IMR-90 (cell line): Measurements from ENCODE around the gene WRAP53. TPM values are rescaled to one million over a fixed set of nuclear protein-coding genes. Genes with fewer than 3 reads are reported as not detected.
A peak's percentile ranks its signal among the peaks of the same experiment; 100 is the strongest.

Source experiments
- ATAC-seq: fragments of 200-7000 bp; cut with Tn5 transposase; 2 replicates; pipeline ENCODE4 v1.9.1; 2020; ENCODE audit warnings: low read depth, mild to moderate bottlenecking, moderate library complexity
- BruUV-seq: library from RNA; stranded (reverse); fragments of 400-500 nt; replicated peaks from 2 replicates; lab custom pipeline; 2021; lab: Mats Ljungman, UMichigan
- CTCF ChIA-PET: fragments of 300-600 bp; formaldehyde crosslinking; extraction: SDS; loops from one replicate; lab custom pipeline; 2021; ENCODE audit warnings: antibody characterized with exemption; lab: Yijun Ruan, JAX
- POLR2A ChIA-PET: fragments of 300-600 bp; sonication (Branson Sonifier 250); formaldehyde crosslinking; loops from one replicate; lab custom pipeline; 2022; ENCODE audit warnings: antibody characterized with exemption; ENCODE audit not compliant: unreplicated experiment; lab: Charles Lee
- DNase-seq: peaks from one replicate; pipeline ENCODE4 v3.0.0; 2013
- H2AFZ ChIP-seq: replicated peaks from 2 replicates; pipeline ENCODE3; 2013; ENCODE audit warnings: low read length, mild to moderate bottlenecking; ENCODE audit not compliant: poor library complexity
- H2AK5ac ChIP-seq: 2 replicates; pipeline ENCODE4 v1.6.1; 2013; ENCODE audit warnings: low read depth, low read length, inconsistent platforms
- H2AK9ac ChIP-seq: replicated peaks from 2 replicates; pipeline ENCODE3; 2013; ENCODE audit warnings: mild to moderate bottlenecking, low read depth, low read length, moderate library complexity; ENCODE audit not compliant: poor library complexity
- H2BK120ac ChIP-seq: 2 replicates; pipeline ENCODE4 v1.6.1; 2013; ENCODE audit warnings: low read depth, low read length, inconsistent platforms
- H2BK15ac ChIP-seq: 3 replicates; pipeline ENCODE4 v1.6.1; 2013; ENCODE audit warnings: low read depth, low read length, inconsistent platforms
- H2BK20ac ChIP-seq: 2 replicates; pipeline ENCODE4 v1.6.1; 2013; ENCODE audit warnings: low read depth, mild to moderate bottlenecking, inconsistent platforms, low read length, moderate library complexity
- H2BK5ac ChIP-seq: 2 replicates; pipeline ENCODE4 v1.6.1; 2013; ENCODE audit warnings: mild to moderate bottlenecking, low read depth, low read length, inconsistent platforms; ENCODE audit not compliant: poor library complexity, severe bottlenecking
- H3K14ac ChIP-seq: replicated peaks from 2 replicates; pipeline ENCODE4 v1.6.1; 2013; ENCODE audit warnings: low read depth, low read length, inconsistent platforms
- H3K18ac ChIP-seq: 2 replicates; pipeline ENCODE4 v1.6.1; 2013; ENCODE audit warnings: low read depth, low read length, control low read depth
- H3K23ac ChIP-seq: 2 replicates; pipeline ENCODE4 v1.6.1; 2013; ENCODE audit warnings: low read depth, low read length, inconsistent platforms
- H3K27ac ChIP-seq: 2 replicates; pipeline ENCODE4 v1.5.1; 2013; ENCODE audit warnings: mild to moderate bottlenecking, control low read depth, low read length; ENCODE audit not compliant: insufficient read depth
- H3K27me3 ChIP-seq: 2 replicates; pipeline ENCODE4 v1.6.1; 2013; ENCODE audit warnings: low read length; ENCODE audit not compliant: control insufficient read depth, insufficient read depth
- H3K36me3 ChIP-seq: 2 replicates; pipeline ENCODE4 v1.6.1; 2013; ENCODE audit warnings: low read length, mixed read lengths; ENCODE audit not compliant: control insufficient read depth, insufficient read depth
- H3K4ac ChIP-seq: 2 replicates; pipeline ENCODE4 v1.6.1; 2013; ENCODE audit warnings: low read depth, low read length, inconsistent platforms
- H3K4me1 ChIP-seq: 2 replicates; pipeline ENCODE4 v1.6.1; 2013; ENCODE audit warnings: low read length, mixed read lengths; ENCODE audit not compliant: control insufficient read depth, insufficient read depth
- H3K4me2 ChIP-seq: 2 replicates; pipeline ENCODE4 v1.6.1; 2013; ENCODE audit warnings: low read depth, mild to moderate bottlenecking, control low read depth, low read length, moderate library complexity
- H3K4me3 ChIP-seq: 2 replicates; pipeline ENCODE4 v1.5.1; 2013; ENCODE audit warnings: low read depth, mild to moderate bottlenecking, control low read depth, low read length, moderate library complexity; ENCODE audit not compliant: insufficient read depth
- H3K56ac ChIP-seq: 2 replicates; pipeline ENCODE4 v1.6.1; 2013; ENCODE audit warnings: low read length, inconsistent platforms; ENCODE audit not compliant: insufficient read depth; ENCODE audit errors: extremely low read depth
- H3K79me1 ChIP-seq, 2 experiments: 2 replicates each; pipeline ENCODE4 v1.6.1; 2013; ENCODE audit warnings: low read length in 2 of 2, inconsistent platforms in 1 of 2, low read depth in 1 of 2
- H3K9ac ChIP-seq: 2 replicates; pipeline ENCODE4 v1.6.1; 2013; ENCODE audit warnings: low read depth, low read length, control low read depth
- H3K9me1 ChIP-seq: 2 replicates; pipeline ENCODE4 v1.6.1; 2013; ENCODE audit warnings: low read length, inconsistent platforms; ENCODE audit not compliant: insufficient read depth
- H3K9me3 ChIP-seq: 2 replicates; pipeline ENCODE4 v1.6.1; 2013; ENCODE audit warnings: low read length; ENCODE audit not compliant: control insufficient read depth, insufficient read depth
- H4K20me1 ChIP-seq: 2 replicates; pipeline ENCODE4 v1.6.1; 2013; ENCODE audit warnings: low read length, inconsistent platforms; ENCODE audit not compliant: insufficient read depth
- H4K5ac ChIP-seq: 2 replicates; pipeline ENCODE4 v1.6.1; 2013; ENCODE audit warnings: mild to moderate bottlenecking, low read depth, low read length, control low read depth
- H4K8ac ChIP-seq, 2 experiments: 2 replicates each; pipeline ENCODE4 v1.6.1; 2013; ENCODE audit warnings: low read depth in 2 of 2, low read length in 2 of 2, control low read depth in 1 of 2, inconsistent platforms in 1 of 2
- H4K91ac ChIP-seq: 2 replicates; pipeline ENCODE4 v1.6.1; 2013; ENCODE audit warnings: low read depth, low read length, inconsistent platforms; ENCODE audit not compliant: insufficient read depth
- CHD1 ChIP-seq: IDR thresholded peaks from 2 replicates; pipeline ENCODE4 v1.6.1; 2012; ENCODE audit warnings: low read depth, low read length, improper control_type of control experiment
- FOS ChIP-seq: fragments of 150-350 bp; IDR thresholded peaks from 2 replicates; pipeline ENCODE4 v1.6.1; 2016; ENCODE audit warnings: low read depth, low read length
- MAFK ChIP-seq: IDR thresholded peaks from 2 replicates; pipeline ENCODE4 v1.6.1; 2012; ENCODE audit warnings: low read depth, low read length, improper control_type of control experiment
- MAZ ChIP-seq: IDR thresholded peaks from 2 replicates; pipeline ENCODE4 v1.6.1; 2012; ENCODE audit warnings: low read depth, mild to moderate bottlenecking, low read length, improper control_type of control experiment, moderate library complexity, borderline replicate concordance
- RAD21 ChIP-seq: IDR thresholded peaks from 2 replicates; pipeline ENCODE4 v1.6.1; 2012; ENCODE audit warnings: low read length, improper control_type of control experiment
- RFX5 ChIP-seq: IDR thresholded peaks from 2 replicates; pipeline ENCODE4 v1.8.0; 2012; ENCODE audit warnings: low read depth, mild to moderate bottlenecking, low read length, moderate library complexity
- SMC3 ChIP-seq: fragments of 150-350 bp; IDR thresholded peaks from 2 replicates; pipeline ENCODE4 v1.6.1; 2016; ENCODE audit warnings: low read depth, mild to moderate bottlenecking, antibody characterized with exemption, low read length, moderate library complexity
- WGBS, 2 experiments: methylation state at CpG; one replicate each; pipeline versions ENCODE4 v1.1.5 to v1.1.7; 2013; ENCODE audit warnings: missing lambda C conversion rate in 2 of 2; ENCODE audit not compliant: insufficient read length in 1 of 2; ENCODE audit errors: extremely low coverage in 2 of 2; 5-methylcytosine and 5-hydroxymethylcytosine counted together
- dilution Hi-C: fragments of 300-500 bp; cut with HindIII; formaldehyde crosslinking; loops from one replicate; pipeline ENCODE4 v1.14.3; 2018; ENCODE audit warnings: low sequenced_read_pairs; ENCODE audit not compliant: unreplicated experiment
- in situ Hi-C: fragments of 300-500 bp; cut with MboI; formaldehyde crosslinking; loops from 3 replicates; pipeline ENCODE4 v1.14.3; 2019; ENCODE audit warnings: low sequenced_read_pairs, inconsistent platforms, mixed read lengths
- intact Hi-C: fragments of 100-400 bp; cut with micrococcal nuclease; formaldehyde crosslinking; loops from 2 replicates; pipeline ENCODE4 v1.10.0; 2022
- polyA plus RNA-seq, 3 experiments: library from polyadenylated mRNA; depleted of rRNA; stranded (reverse); fragments of >200 nt; gene quantifications; 2 replicates each; pipeline ENCODE4 v1.2.3, GENCODE V29; 2012; ENCODE audit warnings: low replicate concordance in 1 of 3
- total RNA-seq: library from RNA; depleted of rRNA; stranded (reverse); fragments of >200 nt; gene quantifications from 2 replicates; pipeline ENCODE4 v1.2.3, GENCODE V29; 2012
- TF ChIP-seq, protein P1 (sequence below): fragments of 150-350 bp; IDR thresholded peaks from 2 replicates; pipeline ENCODE4 v1.6.1; 2017; ENCODE audit warnings: mild to moderate bottlenecking, antibody characterized with exemption, low read length, low read depth
- TF ChIP-seq, protein P2 (sequence below): fragments of 150-350 bp; IDR thresholded peaks from 2 replicates; pipeline ENCODE4 v1.6.1; 2016; ENCODE audit warnings: low read depth, mild to moderate bottlenecking, low read length, moderate library complexity, borderline replicate concordance
- TF ChIP-seq, protein P3 (sequence below): conservative IDR thresholded peaks from 2 replicates; pipeline ENCODE4 v1.5.1; 2012; ENCODE audit warnings: mild to moderate bottlenecking, low read depth, low read length, improper control_type of control experiment

WRAP53 gene
- total and polyA plus RNA-seq, 2 of the 4 experiments (the other 2 are of a cell fraction): 6.6 to 9.5 TPM

DNA sequence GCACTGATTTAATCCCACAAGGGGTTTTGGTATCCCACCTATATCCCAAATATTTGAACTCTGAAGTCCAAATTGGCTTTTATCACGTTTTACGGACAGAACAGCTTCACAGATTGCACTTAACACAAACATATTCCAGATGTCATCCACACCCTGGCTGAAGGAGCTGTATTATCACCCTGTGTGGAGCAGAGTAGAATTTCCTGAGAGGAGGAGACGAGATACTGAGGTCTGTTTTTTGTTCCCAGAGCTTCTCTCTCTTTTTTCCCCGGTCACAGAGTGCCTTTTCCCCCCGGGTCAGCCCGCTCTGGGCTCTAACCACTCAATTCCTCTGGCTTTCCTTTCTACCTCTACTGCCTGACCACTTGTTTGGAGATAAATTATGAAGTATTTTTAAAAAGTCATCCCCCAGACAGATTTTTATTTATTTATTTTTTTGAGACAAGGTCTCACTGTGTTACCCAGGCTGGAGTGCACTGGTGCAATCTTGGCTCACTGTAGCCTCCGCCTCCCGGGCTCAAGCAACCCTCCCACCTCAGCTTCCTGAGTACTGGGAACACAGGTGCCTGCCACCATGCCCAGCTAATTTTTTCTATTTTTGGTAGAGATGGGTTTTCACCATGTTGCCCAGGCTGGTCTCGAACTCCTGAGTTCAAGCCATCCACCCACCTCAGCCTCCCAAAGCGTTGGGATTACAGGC lies 59.9 kb downstream of the WRAP53 start:
- H3K4me2 ChIP-seq: peak overlapping the region; percentile 96
- BruUV-seq: no TSS peak
- peak overlapping the region; percentile 86 for H3K4ac ChIP-seq
- no peak overlapping the region for H3K4me3 ChIP-seq
- H3K27me3 ChIP-seq: no peaks in the 10 kb centered on the region
- peak overlapping the region; percentile 91 for H3K56ac ChIP-seq
- peak overlapping the region; percentile 71 for H2AFZ ChIP-seq
- H2AK5ac ChIP-seq: peak overlapping the region; percentile 56
- H3K27ac ChIP-seq: peak overlapping the region; percentile 98
- H4K8ac ChIP-seq: peak overlapping the region; percentile 50 to 92
- H3K79me1 ChIP-seq: no peaks in the 10 kb centered on the region
- H2AK9ac ChIP-seq: peak overlapping the region; percentile 65
- peak overlapping the region; percentile 99 for H3K18ac ChIP-seq
- ATAC-seq: peak; percentile 38
- intact Hi-C loops: no loop called here
- H4K5ac ChIP-seq: peak overlapping the region; percentile 92
- no peaks in the 10 kb centered on the region for H4K20me1 ChIP-seq
- peak overlapping the region; percentile 82; the same call in 2 of the 3 replicates for H2BK15ac ChIP-seq
- ChIA-PET POLR2A (no interaction called here), CTCF (interaction anchor here (0.6 to 2.1 kb wide), 6 partner anchors 34 to 257 kb away, joined by 3 to 7 read pairs (median 4); partner anchors contain the start of gene WRAP53)
- no peaks in the 10 kb centered on the region for H3K9me3 ChIP-seq
- H2BK120ac ChIP-seq: peak overlapping the region; percentile 94
- peak overlapping the region; percentile 81 for H3K14ac ChIP-seq
- H3K23ac ChIP-seq: peak overlapping the region; percentile 90
- peak overlapping the region; percentile 97 for H2BK5ac ChIP-seq
- H3K9ac ChIP-seq: peak overlapping the region; percentile 58
- TF ChIP-seq RFX5 (no peak), RAD21 (no peak), CHD1 (no peak), MAFK (no peak), FOS (no peak), MAZ (no peak), SMC3 (no peak)
- TF ChIP-seq, protein P1, sequence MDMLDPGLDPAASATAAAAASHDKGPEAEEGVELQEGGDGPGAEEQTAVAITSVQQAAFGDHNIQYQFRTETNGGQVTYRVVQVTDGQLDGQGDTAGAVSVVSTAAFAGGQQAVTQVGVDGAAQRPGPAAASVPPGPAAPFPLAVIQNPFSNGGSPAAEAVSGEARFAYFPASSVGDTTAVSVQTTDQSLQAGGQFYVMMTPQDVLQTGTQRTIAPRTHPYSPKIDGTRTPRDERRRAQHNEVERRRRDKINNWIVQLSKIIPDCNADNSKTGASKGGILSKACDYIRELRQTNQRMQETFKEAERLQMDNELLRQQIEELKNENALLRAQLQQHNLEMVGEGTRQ: no peak
- TF ChIP-seq, protein P2, sequence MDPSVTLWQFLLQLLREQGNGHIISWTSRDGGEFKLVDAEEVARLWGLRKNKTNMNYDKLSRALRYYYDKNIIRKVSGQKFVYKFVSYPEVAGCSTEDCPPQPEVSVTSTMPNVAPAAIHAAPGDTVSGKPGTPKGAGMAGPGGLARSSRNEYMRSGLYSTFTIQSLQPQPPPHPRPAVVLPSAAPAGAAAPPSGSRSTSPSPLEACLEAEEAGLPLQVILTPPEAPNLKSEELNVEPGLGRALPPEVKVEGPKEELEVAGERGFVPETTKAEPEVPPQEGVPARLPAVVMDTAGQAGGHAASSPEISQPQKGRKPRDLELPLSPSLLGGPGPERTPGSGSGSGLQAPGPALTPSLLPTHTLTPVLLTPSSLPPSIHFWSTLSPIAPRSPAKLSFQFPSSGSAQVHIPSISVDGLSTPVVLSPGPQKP: no peak
- TF ChIP-seq, protein P3, sequence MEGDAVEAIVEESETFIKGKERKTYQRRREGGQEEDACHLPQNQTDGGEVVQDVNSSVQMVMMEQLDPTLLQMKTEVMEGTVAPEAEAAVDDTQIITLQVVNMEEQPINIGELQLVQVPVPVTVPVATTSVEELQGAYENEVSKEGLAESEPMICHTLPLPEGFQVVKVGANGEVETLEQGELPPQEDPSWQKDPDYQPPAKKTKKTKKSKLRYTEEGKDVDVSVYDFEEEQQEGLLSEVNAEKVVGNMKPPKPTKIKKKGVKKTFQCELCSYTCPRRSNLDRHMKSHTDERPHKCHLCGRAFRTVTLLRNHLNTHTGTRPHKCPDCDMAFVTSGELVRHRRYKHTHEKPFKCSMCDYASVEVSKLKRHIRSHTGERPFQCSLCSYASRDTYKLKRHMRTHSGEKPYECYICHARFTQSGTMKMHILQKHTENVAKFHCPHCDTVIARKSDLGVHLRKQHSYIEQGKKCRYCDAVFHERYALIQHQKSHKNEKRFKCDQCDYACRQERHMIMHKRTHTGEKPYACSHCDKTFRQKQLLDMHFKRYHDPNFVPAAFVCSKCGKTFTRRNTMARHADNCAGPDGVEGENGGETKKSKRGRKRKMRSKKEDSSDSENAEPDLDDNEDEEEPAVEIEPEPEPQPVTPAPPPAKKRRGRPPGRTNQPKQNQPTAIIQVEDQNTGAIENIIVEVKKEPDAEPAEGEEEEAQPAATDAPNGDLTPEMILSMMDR: no peak
- H4K91ac ChIP-seq: peak overlapping the region; percentile 84
- no peaks in the 10 kb centered on the region for H3K9me1 ChIP-seq
- H3K4me1 ChIP-seq: peaks cover 26% of the 10 kb centered on the region
- in situ Hi-C loops: loop anchor here (25.0 kb wide), 1 partner anchor 239 kb away; no protein-coding TSS in a partner anchor
- DNase-seq: peak; percentile 30
- dilution Hi-C loops: no loop called here
- no CpG with 5 or more reads among the region's 10 CpGs for WGBS, 2 experiments
- peak overlapping the region; percentile 93 for H2BK20ac ChIP-seq
- H3K36me3 ChIP-seq: no peaks in the 10 kb centered on the region
